Colonic mucosa (tissue), 4 donors: Measurements from ENCODE around the gene RAB40B. TPM values are rescaled to one million over a fixed set of nuclear protein-coding genes. Genes with fewer than 3 reads are reported as not detected.

Source experiments
- DNase-seq: peaks from one replicate; pipeline ENCODE4 v3.0.0-alpha.2; 2020
- H3K27ac ChIP-seq: fragments of 200-600 bp; one replicate; pipeline ENCODE4 v1.8.0; 2021
- H3K27me3 ChIP-seq: fragments of 200-600 bp; one replicate; pipeline ENCODE4 v1.8.0; 2021
- H3K36me3 ChIP-seq: fragments of 200-600 bp; one replicate; pipeline ENCODE4 v1.8.0; 2021
- H3K4me1 ChIP-seq: fragments of 200-600 bp; one replicate; pipeline ENCODE4 v1.8.0; 2021; ENCODE audit warnings: mild to moderate bottlenecking
- H3K4me3 ChIP-seq: fragments of 200-600 bp; one replicate; pipeline ENCODE4 v1.8.0; 2021
- H3K9ac ChIP-seq, 2 donors: one replicate each; pipeline ENCODE4 v1.7.0; 2013; ENCODE audit warnings: control low read depth in 2 of 2, low read depth in 2 of 2, low read length in 2 of 2
- H3K9me3 ChIP-seq: fragments of 200-600 bp; one replicate; pipeline ENCODE4 v1.8.0; 2021
- intact Hi-C: fragments of 100-400 bp; cut with DNase I; formaldehyde crosslinking; loops from one replicate; pipeline ENCODE4 v1.14.1; 2022
- total RNA-seq, 2 donors: library from RNA; stranded (reverse); fragmentation: NEBNext Ultra II Directional in 1 of 2; extraction: Animal tissue kit (Norgen Biotek cat#: 25700) in 1 of 2; gene quantifications; one replicate each; pipeline ENCODE4 v1.2.1, GENCODE V29; 2021
- TF ChIP-seq, protein P1 (sequence below): fragments of 200-600 bp; IDR thresholded peaks from one replicate; pipeline ENCODE4 v1.8.0; 2022; ENCODE audit warnings: antibody characterized with exemption, mild to moderate bottlenecking
- donor health status: healthy.
- donor health status: DM: no; HTN: no; CAD: no.
- donor health status: DM: no; HTN: no; CAD: no.

RAB40B gene
- total RNA-seq, 2 donors from 2014 or later, result 34.7 to 35.8 TPM

DNA sequence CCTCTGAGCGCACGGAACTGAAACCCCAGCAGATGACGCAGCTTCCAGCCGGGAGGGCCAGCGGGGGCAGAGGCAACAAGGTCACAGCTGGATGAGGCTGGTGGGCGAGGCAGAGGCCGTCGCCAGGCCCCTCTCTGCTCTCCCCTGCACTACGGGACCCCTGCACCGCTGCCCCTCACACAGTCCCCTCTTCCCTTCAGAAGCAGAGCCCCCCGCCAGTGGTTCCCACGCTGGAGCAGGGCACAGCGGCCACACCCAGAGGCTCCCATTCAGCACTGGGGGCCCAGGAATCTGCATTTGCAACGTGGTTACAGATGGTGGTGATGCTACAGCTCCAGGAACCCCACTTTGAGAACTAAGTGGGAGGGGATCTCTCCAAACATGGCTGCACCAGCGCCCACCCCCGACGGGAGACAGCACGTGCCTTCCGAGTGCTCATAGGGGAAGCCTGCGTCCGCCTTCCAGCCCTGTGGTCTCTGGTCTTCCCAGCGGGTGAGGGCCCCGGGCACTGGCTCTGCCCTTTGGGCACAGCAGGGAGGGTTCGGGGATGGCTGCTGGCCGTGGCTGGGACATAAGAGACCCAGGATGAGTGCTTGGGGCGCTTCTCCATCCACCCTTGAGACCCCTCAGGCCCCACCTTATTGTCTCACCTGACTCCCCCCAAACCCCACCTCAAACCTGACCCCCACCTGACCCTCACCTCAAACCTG, 4.7 kb upstream of the RAB40B start:
- H3K9me3 ChIP-seq, result no peaks in the 10 kb centered on the region
- peak overlapping the region; percentile 22 for H3K4me3 ChIP-seq
- peak overlapping the region; percentile 87 for H3K27ac ChIP-seq
- intact Hi-C loops, result no loop called here
- no peaks in the 10 kb centered on the region for H3K27me3 ChIP-seq
- H3K36me3 ChIP-seq, result no peaks in the 10 kb centered on the region
- peaks cover 18% of the 10 kb centered on the region for H3K4me1 ChIP-seq
- TF ChIP-seq, protein P1, sequence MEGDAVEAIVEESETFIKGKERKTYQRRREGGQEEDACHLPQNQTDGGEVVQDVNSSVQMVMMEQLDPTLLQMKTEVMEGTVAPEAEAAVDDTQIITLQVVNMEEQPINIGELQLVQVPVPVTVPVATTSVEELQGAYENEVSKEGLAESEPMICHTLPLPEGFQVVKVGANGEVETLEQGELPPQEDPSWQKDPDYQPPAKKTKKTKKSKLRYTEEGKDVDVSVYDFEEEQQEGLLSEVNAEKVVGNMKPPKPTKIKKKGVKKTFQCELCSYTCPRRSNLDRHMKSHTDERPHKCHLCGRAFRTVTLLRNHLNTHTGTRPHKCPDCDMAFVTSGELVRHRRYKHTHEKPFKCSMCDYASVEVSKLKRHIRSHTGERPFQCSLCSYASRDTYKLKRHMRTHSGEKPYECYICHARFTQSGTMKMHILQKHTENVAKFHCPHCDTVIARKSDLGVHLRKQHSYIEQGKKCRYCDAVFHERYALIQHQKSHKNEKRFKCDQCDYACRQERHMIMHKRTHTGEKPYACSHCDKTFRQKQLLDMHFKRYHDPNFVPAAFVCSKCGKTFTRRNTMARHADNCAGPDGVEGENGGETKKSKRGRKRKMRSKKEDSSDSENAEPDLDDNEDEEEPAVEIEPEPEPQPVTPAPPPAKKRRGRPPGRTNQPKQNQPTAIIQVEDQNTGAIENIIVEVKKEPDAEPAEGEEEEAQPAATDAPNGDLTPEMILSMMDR, result no peak
- DNase-seq, result no peak
- peak overlapping the region; percentile 28 to 93 for H3K9ac ChIP-seq

DNA sequence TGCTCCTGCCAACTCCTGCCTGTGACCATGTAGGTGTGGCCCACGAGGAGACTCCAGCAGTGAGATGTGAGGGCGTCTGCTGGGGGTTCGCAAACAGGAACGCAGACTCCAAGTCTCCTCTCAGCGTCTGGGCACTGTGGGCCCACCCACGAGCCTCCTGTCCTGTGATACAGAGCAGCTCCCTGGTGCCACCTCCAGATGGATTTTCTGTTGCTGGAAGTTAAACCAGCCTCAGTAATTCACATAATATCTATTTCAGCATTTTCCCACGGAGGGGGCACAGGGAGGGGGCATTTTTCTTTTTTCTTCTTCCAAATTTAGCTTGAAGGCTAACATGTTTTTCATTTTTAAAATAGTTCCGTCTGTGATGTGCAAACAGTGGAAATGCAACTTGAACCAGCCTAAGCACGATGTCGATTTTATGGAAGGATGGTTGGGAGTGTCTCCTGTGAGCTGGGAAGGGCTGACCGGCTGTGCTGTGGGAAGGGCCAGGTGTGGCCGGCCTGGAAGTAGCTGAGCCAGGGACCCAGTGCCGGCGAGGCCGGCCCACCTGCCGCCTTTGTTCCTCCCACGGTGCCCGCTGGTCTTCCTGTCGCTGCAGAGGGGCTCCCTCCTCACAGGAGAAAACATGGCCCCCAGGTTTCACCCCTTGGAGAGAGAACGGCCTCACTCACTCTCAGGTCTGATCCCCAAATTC, 3.9 kb upstream of the RAB40B start:
- peaks cover 18% of the 10 kb centered on the region for H3K4me1 ChIP-seq
- intact Hi-C loops, result no loop called here
- TF ChIP-seq, protein P1, result no peak
- H3K9me3 ChIP-seq, result no peaks in the 10 kb centered on the region
- DNase-seq, result peak; percentile 79
- no peaks in the 10 kb centered on the region for H3K36me3 ChIP-seq
- peak overlapping the region; percentile 28 to 93 for H3K9ac ChIP-seq
- peak overlapping the region; percentile 22 for H3K4me3 ChIP-seq
- H3K27ac ChIP-seq, result peak overlapping the region; percentile 87
- H3K27me3 ChIP-seq, result no peaks in the 10 kb centered on the region

- Histone ChIP-seq H3K9ac (peak overlapping the region in 1 of 2 donors; percentile 72), H3K36me3 (no peaks in the 10 kb centered on the region), H3K4me1 (peaks cover 14% of the 10 kb centered on the region), H3K27me3 (no peaks in the 10 kb centered on the region), H3K27ac (no peak overlapping the region), H3K9me3 (no peaks in the 10 kb centered on the region), H3K4me3 (no peak overlapping the region)
- TF ChIP-seq, protein P1, result no peak
- intact Hi-C loops, result no loop called here
- no peak for DNase-seq
Measured at GRCh38 chr17:82699551-82699950, 1.1 kb upstream of the RAB40B start.

DNA sequence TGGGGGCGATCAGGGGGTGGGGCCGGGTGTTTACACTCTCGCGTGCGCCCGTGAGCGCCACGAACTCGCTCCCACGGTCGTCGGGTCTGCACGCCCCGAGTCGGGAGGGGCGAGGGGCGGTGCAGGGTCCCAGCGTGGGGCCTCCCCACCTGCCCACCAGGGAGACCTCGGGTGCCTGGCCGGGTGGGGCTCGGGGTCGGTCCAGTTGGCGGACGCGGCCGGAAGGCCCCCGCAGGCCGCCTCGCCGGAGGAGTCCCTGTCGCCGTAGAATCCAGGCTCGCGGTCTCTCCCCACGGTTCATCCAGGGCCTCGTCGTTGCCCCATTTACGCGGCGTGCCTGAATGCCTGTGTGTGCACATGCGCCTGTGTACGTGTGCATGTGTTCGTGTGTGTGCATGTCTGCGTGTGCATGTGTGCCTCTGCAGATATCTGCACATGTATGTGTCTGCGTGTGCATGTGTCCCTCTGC, 510 bp upstream of the RAB40B start:
- Histone ChIP-seq H3K27ac (no peak overlapping the region), H3K9ac (peak overlapping the region; percentile 65 to 72), H3K9me3 (no peaks in the 10 kb centered on the region)

GRCh38 chr17:82697808-82698064, 762 bp downstream of the RAB40B start:
- no peak overlapping the region for H3K27ac ChIP-seq
- DNase-seq, result no peak

More for the DNA sequence above, 510 bp upstream of the RAB40B start:
- no peaks in the 10 kb centered on the region for H3K27me3 ChIP-seq
- TF ChIP-seq, protein P1, result no peak
- DNase-seq, result no peak
- no peaks in the 10 kb centered on the region for H3K36me3 ChIP-seq
- intact Hi-C loops, result no loop called here
- peak overlapping the region; percentile 80 for H3K4me3 ChIP-seq
- peaks cover 12% of the 10 kb centered on the region for H3K4me1 ChIP-seq

More at GRCh38 chr17:82697808-82698064, 762 bp downstream of the RAB40B start:
- H3K4me3 ChIP-seq, result peak overlapping the region; percentile 80
- peak overlapping the region; percentile 46 to 68 for H3K9ac ChIP-seq
- H3K27me3 ChIP-seq, result no peaks in the 10 kb centered on the region
- intact Hi-C loops, result no loop called here
- TF ChIP-seq, protein P1, result no peak
- peaks cover 12% of the 10 kb centered on the region for H3K4me1 ChIP-seq
- no peaks in the 10 kb centered on the region for H3K9me3 ChIP-seq
- H3K36me3 ChIP-seq, result no peaks in the 10 kb centered on the region
